NT2/D1 (cell line): Measurements from ENCODE around the gene SPAG9.

Experiments
- DNase-seq: peaks from one replicate; pipeline ENCODE4 v3.0.0-alpha.2; 2011; ENCODE audit warnings: low read depth, low spot score
- H3K27me3 ChIP-seq: 2 replicates; pipeline ENCODE4 v1.6.0; 2011; ENCODE audit warnings: mild to moderate bottlenecking; ENCODE audit not compliant: insufficient read length, insufficient read depth
- H3K36me3 ChIP-seq: 2 replicates; pipeline ENCODE4 v1.6.1; 2011; ENCODE audit warnings: mild to moderate bottlenecking, low read length, mixed read lengths; ENCODE audit not compliant: insufficient read depth, insufficient read length
- H3K4me1 ChIP-seq: 2 replicates; pipeline ENCODE4 v1.5.1; 2011; ENCODE audit not compliant: insufficient read depth, insufficient read length
- H3K4me3 ChIP-seq: 2 replicates; pipeline ENCODE4 v1.5.1; 2011; ENCODE audit warnings: low read depth; ENCODE audit not compliant: insufficient read length
- H3K9ac ChIP-seq: 2 replicates; pipeline ENCODE4 v1.6.0; 2011; ENCODE audit warnings: low read depth; ENCODE audit not compliant: insufficient read length
- H3K9me3 ChIP-seq: 2 replicates; pipeline ENCODE4 v1.5.1; 2011; ENCODE audit warnings: mild to moderate bottlenecking, low read length; ENCODE audit not compliant: insufficient read depth
- SUZ12 ChIP-seq: IDR thresholded peaks from 2 replicates; pipeline ENCODE4 v1.6.1; 2011; ENCODE audit not compliant: insufficient read length, insufficient read depth; ENCODE audit errors: extremely low read depth
- YY1 ChIP-seq: IDR thresholded peaks from 2 replicates; pipeline ENCODE4 v1.6.1; 2011; ENCODE audit not compliant: insufficient read length, insufficient read depth
- ZNF274 ChIP-seq: IDR thresholded peaks from 2 replicates; pipeline ENCODE4 v1.6.1; 2011; ENCODE audit warnings: mild to moderate bottlenecking, low read depth, low read length

Gene SPAG9

DNA sequence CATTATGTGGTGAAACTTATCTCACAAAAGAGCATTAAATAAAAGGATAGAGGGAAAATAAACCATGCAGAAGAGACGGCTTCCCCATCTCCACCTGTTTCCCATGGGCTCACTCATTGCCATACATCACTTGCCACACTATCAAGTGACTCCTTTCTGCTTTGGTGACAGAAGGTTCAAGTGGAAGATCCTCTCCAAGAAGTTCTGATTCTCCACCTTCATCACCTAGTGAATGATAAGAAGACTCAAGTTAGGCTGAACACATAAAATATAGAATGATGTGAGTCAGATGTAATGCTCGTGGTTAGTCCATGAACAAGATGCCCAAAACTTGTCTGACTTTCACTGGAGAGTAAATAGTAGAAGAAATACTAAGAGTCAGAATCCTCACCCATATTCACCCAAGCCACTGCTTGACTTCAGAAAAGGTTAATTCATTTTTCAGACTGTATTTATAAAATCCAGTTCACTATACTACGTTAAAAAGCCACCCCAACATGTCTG lies 154.5 kb downstream of the SPAG9 start:
- no peaks in the 10 kb centered on the region for H3K9me3 ChIP-seq
- no peaks in the 10 kb centered on the region for H3K4me1 ChIP-seq
- no peak for DNase-seq
- H3K27me3 ChIP-seq = no peaks in the 10 kb centered on the region
- no peak overlapping the region for H3K4me3 ChIP-seq
- H3K36me3 ChIP-seq = peaks cover 28% of the 10 kb centered on the region
- TF ChIP-seq SUZ12 = no peak
- TF ChIP-seq ZNF274 = no peak
- TF ChIP-seq YY1 = no peak
- no peak overlapping the region for H3K9ac ChIP-seq

DNA sequence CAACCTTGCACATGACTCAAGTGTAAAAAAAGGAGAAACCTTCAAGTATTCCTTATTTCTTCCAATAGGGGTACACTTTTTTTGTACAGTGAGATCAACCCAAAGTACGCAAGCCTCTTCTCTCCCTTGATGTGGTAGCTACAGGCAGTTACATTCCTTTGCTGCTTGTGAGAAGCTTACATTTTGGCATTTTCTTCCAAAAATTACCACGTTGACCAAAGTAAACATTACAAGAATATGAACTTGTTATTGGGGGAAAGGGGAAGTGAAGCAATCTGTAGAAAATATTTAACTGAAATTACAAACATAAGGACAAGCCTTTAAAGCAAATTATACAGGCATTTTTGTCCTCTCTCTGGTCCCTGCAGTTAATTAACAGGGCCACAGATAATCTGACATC lies 157.5 kb downstream of the SPAG9 start:
- Histone ChIP-seq H3K27me3 (no peaks in the 10 kb centered on the region), H3K4me1 (no peaks in the 10 kb centered on the region), H3K4me3 (no peak overlapping the region), H3K36me3 (peaks cover 15% of the 10 kb centered on the region), H3K9ac (no peak overlapping the region), H3K9me3 (no peaks in the 10 kb centered on the region)
- TF ChIP-seq SUZ12 (no peak), ZNF274 (no peak), YY1 (no peak)
- no peak for DNase-seq

DNA sequence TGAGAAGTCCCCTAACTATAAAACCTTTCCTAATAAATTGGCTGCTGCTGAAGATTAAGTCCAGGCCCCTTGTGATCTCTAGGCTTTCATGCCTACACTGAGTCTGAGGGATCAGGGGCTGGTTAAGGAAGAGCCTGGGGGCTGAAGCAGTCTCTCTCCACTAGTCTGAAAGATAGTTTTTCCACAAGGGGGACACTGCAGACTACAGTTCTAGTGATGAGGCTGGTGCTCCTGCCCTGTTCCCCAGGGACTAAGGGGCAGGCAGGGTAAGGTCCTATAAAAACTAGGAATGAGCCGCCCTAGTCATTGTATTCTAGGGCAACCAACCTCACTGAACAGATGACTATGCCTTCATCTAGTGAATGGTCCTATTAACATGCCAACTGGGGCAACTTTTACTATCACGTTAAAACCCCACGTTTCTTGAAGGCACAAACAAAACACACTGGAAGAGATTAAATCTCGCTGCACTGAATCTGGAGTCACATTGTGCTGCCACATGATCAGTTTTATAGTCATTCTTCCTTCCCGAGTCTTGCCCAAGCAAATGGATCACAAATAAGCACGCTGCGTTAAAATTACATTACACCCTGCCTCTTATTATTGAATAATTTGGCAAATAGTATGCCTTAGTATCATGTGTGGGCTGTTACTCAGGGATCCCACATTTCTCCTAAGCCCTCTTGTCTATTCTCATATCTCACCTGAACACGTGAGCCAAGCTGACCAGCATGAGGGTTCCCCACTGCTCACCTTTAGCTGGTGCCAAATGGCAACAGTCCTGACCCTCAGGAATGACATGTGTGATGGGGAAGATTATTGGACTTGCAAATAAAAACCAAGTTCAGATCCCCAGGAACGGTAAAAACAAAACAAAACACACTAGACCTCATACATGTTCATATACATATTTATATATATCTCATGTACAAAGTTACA lies 159.1 kb downstream of the SPAG9 start:
- Histone ChIP-seq H3K4me3 (no peak overlapping the region), H3K9me3 (no peaks in the 10 kb centered on the region), H3K27me3 (no peaks in the 10 kb centered on the region), H3K36me3 (peaks cover 10% of the 10 kb centered on the region), H3K4me1 (no peaks in the 10 kb centered on the region), H3K9ac (no peak overlapping the region)
- TF ChIP-seq YY1 = no peak
- DNase-seq = no peak

DNA sequence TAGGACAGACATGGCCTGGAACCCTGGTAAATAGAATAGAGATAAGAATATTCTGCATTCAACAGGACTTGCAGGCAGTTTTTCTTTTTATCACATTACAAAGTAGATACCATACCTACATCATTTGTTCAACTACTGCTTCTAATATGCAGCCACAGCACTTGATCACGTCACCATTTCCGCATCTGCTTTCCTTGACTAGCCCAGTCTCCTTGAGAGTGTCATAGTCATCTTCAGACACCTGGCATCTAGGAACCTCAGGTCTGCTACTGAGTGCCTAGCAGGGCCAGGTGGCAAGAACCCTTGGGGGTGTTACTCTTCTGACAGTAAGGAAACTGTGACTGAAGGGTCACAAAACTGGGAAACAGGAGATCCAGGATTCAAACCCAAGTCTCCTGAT lies 161.3 kb downstream of the SPAG9 start:
- Histone ChIP-seq H3K27me3 (no peaks in the 10 kb centered on the region), H3K36me3 (peaks cover 3% of the 10 kb centered on the region), H3K9ac (no peak overlapping the region), H3K4me1 (no peaks in the 10 kb centered on the region), H3K4me3 (no peak overlapping the region), H3K9me3 (no peaks in the 10 kb centered on the region)
- no peak for DNase-seq
- TF ChIP-seq SUZ12 (no peak), ZNF274 (no peak), YY1 (no peak)

DNA sequence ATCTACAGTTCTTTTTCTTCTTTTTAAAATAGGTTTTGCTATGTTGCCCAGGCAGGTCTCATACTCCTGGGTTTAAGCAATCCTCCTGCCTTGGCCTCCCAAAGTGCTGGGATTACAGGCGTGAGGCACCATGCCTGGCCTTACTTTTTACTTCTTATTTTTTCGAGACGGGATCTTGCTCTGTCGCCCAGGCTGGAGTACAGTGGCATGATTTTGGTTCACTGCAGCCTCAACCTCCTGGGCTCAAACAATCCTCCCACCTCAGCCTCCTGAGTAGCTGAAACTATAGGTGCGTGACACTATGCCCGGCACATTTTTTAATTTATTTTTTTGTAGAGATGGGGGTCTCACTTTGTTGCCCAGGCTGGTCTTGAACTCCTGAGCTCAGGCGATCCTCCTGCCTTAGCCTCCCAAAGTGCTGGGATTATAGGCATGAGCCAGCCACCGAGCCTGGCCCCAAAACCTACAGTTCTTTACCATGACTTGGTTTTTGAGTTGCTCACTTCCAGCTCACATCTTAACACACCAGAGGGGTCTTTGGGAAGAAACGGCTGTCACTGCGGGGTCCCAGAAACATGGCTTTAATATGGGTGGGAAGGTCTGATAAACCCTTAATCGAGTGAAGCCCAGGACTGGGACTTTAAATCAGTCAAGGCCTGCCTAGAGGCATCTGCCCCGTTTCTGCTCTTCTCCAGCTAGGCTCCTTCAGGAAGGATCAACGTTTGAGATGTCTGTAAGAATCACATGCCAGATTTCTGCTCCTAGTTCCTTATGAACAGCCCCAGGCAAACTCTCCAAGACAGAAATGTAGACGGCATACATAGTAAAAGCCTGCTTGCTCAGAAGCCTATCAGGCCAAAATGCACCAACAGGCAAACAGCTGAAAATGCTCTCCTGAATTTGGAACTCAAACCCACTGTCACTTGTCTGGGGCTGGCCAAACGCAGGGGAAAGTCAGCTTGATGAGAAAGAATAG lies 162.8 kb downstream of the SPAG9 start:
- no peak overlapping the region for H3K4me3 ChIP-seq
- H3K27me3 ChIP-seq = peaks cover 2% of the 10 kb centered on the region
- DNase-seq = no peak
- peaks cover 8% of the 10 kb centered on the region for H3K4me1 ChIP-seq
- TF ChIP-seq ZNF274 (no peak), SUZ12 (no peak), YY1 (no peak)
- H3K9ac ChIP-seq = no peak overlapping the region
- H3K36me3 ChIP-seq = peaks cover under 1% of the 10 kb centered on the region
- H3K9me3 ChIP-seq = no peaks in the 10 kb centered on the region

DNA sequence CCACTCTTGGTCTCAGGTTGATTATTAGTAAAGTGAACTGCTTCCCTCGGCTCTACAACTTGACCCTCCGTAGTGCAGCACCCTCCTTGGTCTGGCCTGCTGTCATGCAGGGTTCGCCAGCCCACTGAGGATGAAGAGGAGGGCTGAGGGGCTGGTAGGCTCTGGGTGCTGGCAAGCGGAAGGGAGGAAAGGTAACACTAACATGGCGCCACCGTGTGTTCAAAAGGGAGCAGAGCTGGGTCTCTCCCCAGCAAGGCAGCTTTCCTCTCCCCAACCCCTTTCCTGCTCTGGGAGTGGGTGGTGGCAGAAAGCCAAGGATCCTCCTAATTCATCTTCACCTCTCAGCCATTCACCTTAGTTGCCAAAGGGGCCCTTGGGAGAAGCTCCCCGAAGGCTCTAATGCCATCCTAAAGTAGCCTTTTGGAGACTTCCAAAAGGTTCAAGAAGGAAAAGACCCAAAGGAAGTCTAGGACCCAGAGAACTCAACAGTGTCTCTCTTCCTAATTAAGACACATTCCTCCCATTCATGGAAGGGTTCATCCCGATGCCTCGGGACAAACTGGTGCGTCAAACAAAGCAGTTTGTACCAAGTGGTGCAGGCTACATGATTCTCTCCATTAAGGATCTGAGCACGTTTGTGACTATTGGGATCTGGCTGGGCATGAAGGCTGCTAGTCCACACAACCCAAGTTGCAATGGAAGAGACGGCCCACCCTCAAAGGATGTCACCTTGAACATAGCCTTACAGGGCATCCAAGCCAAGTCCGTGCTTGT lies 163.7 kb downstream of the SPAG9 start:
- Histone ChIP-seq H3K36me3 (no peaks in the 10 kb centered on the region), H3K4me3 (no peak overlapping the region), H3K9ac (no peak overlapping the region), H3K9me3 (no peaks in the 10 kb centered on the region), H3K27me3 (peaks cover 2% of the 10 kb centered on the region), H3K4me1 (peaks cover 8% of the 10 kb centered on the region)
- DNase-seq = peak; percentile 33
- TF ChIP-seq SUZ12 (no peak), ZNF274 (no peak), YY1 (no peak)

DNA sequence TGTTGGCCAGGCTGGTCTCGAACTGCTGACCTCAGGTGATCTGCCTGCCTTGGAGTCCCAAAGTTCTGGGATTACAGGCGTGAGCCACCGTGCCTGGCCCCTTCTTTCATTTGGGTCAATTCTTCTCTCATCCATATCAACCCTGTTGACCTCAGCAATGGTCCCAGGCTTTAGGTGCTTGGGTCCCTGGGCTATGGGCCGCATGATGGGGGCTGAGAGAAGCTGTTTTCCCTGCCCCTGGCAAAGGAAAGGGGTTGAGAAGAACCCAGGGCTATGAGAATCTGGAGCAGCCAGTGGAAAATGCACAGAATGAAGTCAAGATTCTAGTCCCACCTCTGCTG lies 164.3 kb downstream of the SPAG9 start:
- Histone ChIP-seq H3K4me3 (no peak overlapping the region), H3K4me1 (peaks cover 8% of the 10 kb centered on the region), H3K9ac (no peak overlapping the region), H3K36me3 (no peaks in the 10 kb centered on the region), H3K27me3 (peaks cover 2% of the 10 kb centered on the region), H3K9me3 (no peaks in the 10 kb centered on the region)
- no peak for TF ChIP-seq YY1
- DNase-seq = no peak
